ENCODE results near the gene CTH.
A peak's percentile ranks its signal among the peaks of the same experiment; 100 is the strongest.
"Not testable (repeated sequence)": the region's sequence is repeated elsewhere in the genome, so short reads cannot be mapped to it uniquely, and the experiment has no call there.

Gene CTH

DNA sequence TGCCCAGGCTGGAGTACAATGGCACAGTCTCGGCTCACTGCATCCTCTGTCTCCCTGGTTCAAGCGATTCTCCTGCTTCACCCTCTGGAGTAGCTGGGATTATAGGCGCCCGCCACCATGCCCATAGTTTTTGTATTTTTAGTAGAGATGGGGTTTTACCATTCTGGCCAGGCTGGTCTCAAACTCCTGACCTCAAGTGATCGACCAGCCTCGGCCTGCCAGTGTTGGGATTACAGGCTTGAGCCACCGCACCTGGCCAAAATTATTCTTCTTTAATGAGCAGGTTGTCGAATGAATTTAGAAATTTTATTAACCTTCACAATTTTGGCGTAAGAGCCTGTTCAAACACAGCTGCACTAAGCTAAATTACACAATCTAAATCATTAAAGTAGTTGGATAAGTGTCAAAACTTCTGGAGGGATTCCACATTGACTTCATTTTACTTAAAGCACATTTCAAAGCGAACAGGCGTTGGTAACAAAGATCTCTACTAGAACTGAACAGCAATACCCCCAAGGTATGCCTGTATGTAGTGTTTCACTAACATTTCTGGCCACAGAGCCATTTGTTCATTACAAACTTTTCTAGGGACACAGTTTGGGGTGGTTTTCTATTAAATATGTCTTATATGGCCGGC is 5.2 kb upstream of the CTH start:
- H3K27ac ChIP-seq (ENCODE audit: low read depth, low read length, severe bottlenecking): no peak overlapping the region
- H3K4me3 ChIP-seq (ENCODE audit: extremely low read depth, insufficient read depth, low read length, poor library complexity, severe bottlenecking): no peak overlapping the region
- WGBS, 2 experiments (ENCODE audit: insufficient coverage in 2 of 2): 83 to 90% methylated on average over 5 to 6 of the region's 12 CpGs
- H3K36me3 ChIP-seq (ENCODE audit: control insufficient read depth, insufficient read depth, low read length): no peaks in the 10 kb centered on the region
- H3K9me3 ChIP-seq (ENCODE audit: control insufficient read depth, low read length): no peaks in the 10 kb centered on the region
- peaks cover 4% of the 10 kb centered on the region for H3K4me1 ChIP-seq (ENCODE audit: control insufficient read depth, insufficient read depth, low read length, poor library complexity, severe bottlenecking)

- 83 to 100% methylated on average over 1 of the region's 2 CpGs for WGBS, 2 experiments (ENCODE audit: insufficient coverage in 2 of 2)
- no peaks in the 10 kb centered on the region for H3K9me3 ChIP-seq (ENCODE audit: control insufficient read depth, low read length)
- no peaks in the 10 kb centered on the region for H3K36me3 ChIP-seq (ENCODE audit: control insufficient read depth, insufficient read depth, low read length)
- peaks cover 4% of the 10 kb centered on the region for H3K4me1 ChIP-seq (ENCODE audit: control insufficient read depth, insufficient read depth, low read length, poor library complexity, severe bottlenecking)
- H3K27ac ChIP-seq (ENCODE audit: low read depth, low read length, severe bottlenecking): no peak overlapping the region
- H3K4me3 ChIP-seq (ENCODE audit: extremely low read depth, insufficient read depth, low read length, poor library complexity, severe bottlenecking): no peak overlapping the region
These were observed 1.9 kb upstream of the CTH start for GRCh38 chr1:70409136-70409535.

GRCh38 chr1:70411360-70411844 is 334 bp downstream of the CTH start:
- 0 to 4% methylated on average over 8 to 11 of the region's 17 CpGs for WGBS, 2 experiments (ENCODE audit: insufficient coverage in 2 of 2)
- H3K4me3 ChIP-seq (ENCODE audit: extremely low read depth, insufficient read depth, low read length, poor library complexity, severe bottlenecking): peak overlapping the region; percentile 77
- peak overlapping the region; percentile 98 for H3K27ac ChIP-seq (ENCODE audit: low read depth, low read length, severe bottlenecking)
- H3K9me3 ChIP-seq (ENCODE audit: control insufficient read depth, low read length): no peaks in the 10 kb centered on the region
- H3K36me3 ChIP-seq (ENCODE audit: control insufficient read depth, insufficient read depth, low read length): peaks cover 10% of the 10 kb centered on the region
- peaks cover 6% of the 10 kb centered on the region for H3K4me1 ChIP-seq (ENCODE audit: control insufficient read depth, insufficient read depth, low read length, poor library complexity, severe bottlenecking)

DNA sequence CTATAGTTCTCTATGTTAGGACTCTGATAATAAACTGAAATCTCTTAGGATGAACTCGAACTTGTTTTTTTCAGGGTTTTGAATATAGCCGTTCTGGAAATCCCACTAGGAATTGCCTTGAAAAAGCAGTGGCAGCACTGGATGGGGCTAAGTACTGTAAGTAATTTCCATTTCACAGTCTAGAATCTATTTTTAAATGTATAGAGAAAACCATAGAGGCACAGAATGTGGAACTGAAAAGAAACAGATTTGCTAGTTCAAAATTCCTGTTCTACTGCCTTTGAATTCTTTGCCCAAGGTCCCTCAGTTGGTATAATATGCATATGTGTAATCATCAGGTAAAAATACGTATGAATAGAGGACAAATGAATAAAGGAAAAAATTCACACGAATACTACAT is 4.8 kb downstream of the CTH start:
- Histone ChIP-seq H3K36me3 (ENCODE audit: control insufficient read depth, insufficient read depth, low read length) (peaks cover 35% of the 10 kb centered on the region), H3K9me3 (ENCODE audit: control insufficient read depth, low read length) (no peaks in the 10 kb centered on the region), H3K4me3 (ENCODE audit: extremely low read depth, insufficient read depth, low read length, poor library complexity, severe bottlenecking) (no peak overlapping the region), H3K27ac (ENCODE audit: low read depth, low read length, severe bottlenecking) (no peak overlapping the region), H3K4me1 (ENCODE audit: control insufficient read depth, insufficient read depth, low read length, poor library complexity, severe bottlenecking) (peaks cover 2% of the 10 kb centered on the region)
- WGBS, 2 experiments (ENCODE audit: insufficient coverage in 2 of 2): 100% methylated on average over 1 of the region's 4 CpGs

DNA sequence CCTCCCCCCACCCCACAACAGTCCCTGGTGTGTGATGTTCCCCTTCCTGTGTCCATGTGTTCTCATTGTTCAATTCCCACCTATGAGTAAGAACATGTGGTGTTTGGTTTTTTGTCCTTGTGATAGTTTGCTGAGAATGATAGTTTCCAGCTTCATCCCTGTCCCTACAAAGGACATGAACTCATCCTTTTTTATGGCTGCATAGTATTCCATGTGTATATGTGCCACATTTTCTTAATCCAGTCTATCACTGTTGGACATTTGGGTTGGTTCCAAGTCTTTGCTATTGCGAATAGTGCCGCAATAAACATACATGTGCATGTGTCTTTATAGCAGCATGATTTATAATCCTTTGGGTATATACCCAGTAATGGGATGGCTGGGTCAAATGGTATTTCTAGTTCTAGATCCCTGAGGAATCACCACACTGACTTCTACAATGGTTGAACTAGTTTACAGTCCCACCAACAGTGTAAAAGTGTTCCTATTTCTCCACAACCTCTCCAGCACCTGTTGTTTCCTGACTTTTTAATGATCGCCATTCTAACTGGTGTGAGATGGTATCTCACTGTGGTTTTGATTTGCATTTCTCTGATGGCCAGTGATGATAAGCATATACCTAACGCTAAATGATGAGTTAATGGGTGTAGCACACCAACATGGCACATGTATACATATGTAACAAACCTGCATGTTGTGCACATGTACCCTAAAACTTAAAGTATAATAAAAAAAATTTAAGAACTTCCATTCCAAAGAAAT is 8.1 kb downstream of the CTH start:
- H3K9me3 ChIP-seq (ENCODE audit: control insufficient read depth, low read length); H3K27ac ChIP-seq (ENCODE audit: low read depth, low read length, severe bottlenecking); H3K4me1 ChIP-seq (ENCODE audit: control insufficient read depth, insufficient read depth, low read length, poor library complexity, severe bottlenecking); H3K4me3 ChIP-seq (ENCODE audit: extremely low read depth, insufficient read depth, low read length, poor library complexity, severe bottlenecking): not testable (repeated sequence)
- no CpG with 5 or more reads among the region's 4 CpGs for WGBS, 2 experiments (ENCODE audit: insufficient coverage in 2 of 2)
- peaks cover 56% of the 10 kb centered on the region for H3K36me3 ChIP-seq (ENCODE audit: control insufficient read depth, insufficient read depth, low read length)

DNA sequence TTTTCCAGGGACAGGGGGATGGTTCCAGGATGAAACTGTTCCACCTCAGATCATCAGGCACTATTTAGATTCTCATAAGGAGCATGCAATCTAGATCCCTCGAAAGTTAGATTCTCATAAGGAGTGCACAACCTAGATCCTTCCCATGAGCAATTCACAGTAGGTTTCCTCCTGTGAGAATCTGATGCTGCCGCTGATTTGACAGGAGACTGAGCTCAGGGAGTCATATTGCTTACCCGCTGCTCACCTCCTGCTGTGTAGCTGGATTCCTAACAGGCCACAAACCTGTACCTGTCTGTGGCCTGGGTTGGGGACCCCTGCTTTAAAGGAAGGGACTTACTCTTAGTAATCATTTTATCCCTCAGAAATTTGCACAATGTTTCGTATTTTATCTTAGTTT is 9.3 kb downstream of the CTH start:
- H3K4me3 ChIP-seq (ENCODE audit: extremely low read depth, insufficient read depth, low read length, poor library complexity, severe bottlenecking): no peak overlapping the region
- WGBS, 2 experiments (ENCODE audit: insufficient coverage in 2 of 2): 84% methylated on average over 2 to 3 of the region's 4 CpGs
- no peak overlapping the region for H3K27ac ChIP-seq (ENCODE audit: low read depth, low read length, severe bottlenecking)
- H3K9me3 ChIP-seq (ENCODE audit: control insufficient read depth, low read length): no peaks in the 10 kb centered on the region
- H3K4me1 ChIP-seq (ENCODE audit: control insufficient read depth, insufficient read depth, low read length, poor library complexity, severe bottlenecking): no peaks in the 10 kb centered on the region
- peaks cover 58% of the 10 kb centered on the region for H3K36me3 ChIP-seq (ENCODE audit: control insufficient read depth, insufficient read depth, low read length)

DNA sequence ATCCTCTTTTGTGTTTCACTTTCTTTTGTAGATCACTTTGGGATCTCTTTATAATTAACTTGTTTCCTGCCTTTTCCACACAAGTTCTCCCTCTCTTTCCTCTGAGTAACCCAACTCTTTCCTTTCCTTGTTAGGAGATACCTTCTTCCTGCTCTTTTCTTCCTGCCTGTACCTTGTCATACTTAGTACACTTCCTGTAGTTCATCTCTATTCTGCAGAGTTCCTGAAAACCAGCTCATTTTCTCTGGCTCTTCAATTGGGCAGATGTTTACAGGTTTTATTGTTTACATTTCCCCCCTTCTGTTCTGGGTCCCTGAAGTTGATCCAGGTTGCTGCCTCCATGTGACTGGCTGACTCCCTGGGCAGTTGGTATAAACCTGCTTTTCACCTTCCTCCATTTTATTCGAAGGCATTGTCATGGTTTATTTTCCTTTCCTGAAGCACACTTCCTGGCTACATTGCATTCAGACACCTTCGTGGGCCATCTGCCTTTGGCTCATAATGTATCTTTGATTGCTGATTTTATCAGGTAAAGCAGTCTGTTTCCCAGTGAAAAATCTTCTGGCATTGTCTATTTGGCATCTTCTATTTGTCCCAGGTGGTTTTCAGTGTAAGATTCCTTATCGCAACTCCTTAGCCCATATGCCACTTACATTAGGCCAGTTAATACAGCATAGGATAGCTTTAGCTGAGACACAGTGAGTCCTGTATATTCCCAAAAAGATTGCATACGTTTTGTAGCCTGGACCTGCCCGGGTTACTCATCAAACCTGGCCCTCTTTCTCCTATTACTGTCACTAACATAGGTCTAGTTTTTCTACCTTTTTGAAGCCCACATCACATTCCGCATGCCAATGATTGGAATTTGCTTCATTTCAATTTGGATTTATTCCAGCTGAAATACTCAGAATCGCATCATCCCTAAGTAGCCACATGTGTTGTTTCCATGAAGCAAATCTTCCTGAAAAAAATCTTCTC is 15.4 kb downstream of the CTH start:
- Histone ChIP-seq H3K9me3 (ENCODE audit: control insufficient read depth, low read length) (no peaks in the 10 kb centered on the region), H3K4me3 (ENCODE audit: extremely low read depth, insufficient read depth, low read length, poor library complexity, severe bottlenecking) (no peak overlapping the region), H3K4me1 (ENCODE audit: control insufficient read depth, insufficient read depth, low read length, poor library complexity, severe bottlenecking) (peaks cover 4% of the 10 kb centered on the region), H3K27ac (ENCODE audit: low read depth, low read length, severe bottlenecking) (no peak overlapping the region), H3K36me3 (ENCODE audit: control insufficient read depth, insufficient read depth, low read length) (peaks cover 51% of the 10 kb centered on the region)
- WGBS, 2 experiments (ENCODE audit: insufficient coverage in 2 of 2): 79 to 83% methylated on average over 5 to 7 of the region's 7 CpGs

DNA sequence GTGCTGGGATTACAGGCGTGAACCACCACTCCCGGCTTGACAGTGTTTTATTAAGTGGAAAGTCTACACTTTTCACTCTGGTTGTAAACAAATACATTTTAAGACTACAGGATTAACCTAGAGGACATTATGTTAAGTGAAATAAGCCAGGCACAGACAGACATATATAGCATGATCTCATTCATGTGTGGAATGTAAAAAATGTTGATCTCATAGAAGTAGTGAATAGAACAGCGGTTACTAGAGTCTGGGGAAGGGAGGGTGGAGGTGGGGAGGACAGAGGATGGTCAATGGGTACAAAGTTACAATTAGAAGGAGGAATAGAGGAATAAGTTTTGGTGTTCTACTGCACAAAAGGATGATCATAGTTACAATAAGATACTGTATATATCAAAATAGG is 16.9 kb downstream of the CTH start:
- Histone ChIP-seq H3K27ac (ENCODE audit: low read depth, low read length, severe bottlenecking) (no peak overlapping the region), H3K4me3 (ENCODE audit: extremely low read depth, insufficient read depth, low read length, poor library complexity, severe bottlenecking) (no peak overlapping the region), H3K36me3 (ENCODE audit: control insufficient read depth, insufficient read depth, low read length) (peaks cover 49% of the 10 kb centered on the region), H3K4me1 (ENCODE audit: control insufficient read depth, insufficient read depth, low read length, poor library complexity, severe bottlenecking) (peaks cover 4% of the 10 kb centered on the region), H3K9me3 (ENCODE audit: control insufficient read depth, low read length) (no peaks in the 10 kb centered on the region)
- WGBS, 2 experiments (ENCODE audit: insufficient coverage in 2 of 2): 90 to 100% methylated on average over 1 of the region's 3 CpGs

GRCh38 chr1:70429219-70429618 is 18.2 kb downstream of the CTH start:
- no CpG with 5 or more reads among the region's 2 CpGs for WGBS, 2 experiments (ENCODE audit: insufficient coverage in 2 of 2)
- Histone ChIP-seq H3K36me3 (ENCODE audit: control insufficient read depth, insufficient read depth, low read length) (peaks cover 52% of the 10 kb centered on the region), H3K4me1 (ENCODE audit: control insufficient read depth, insufficient read depth, low read length, poor library complexity, severe bottlenecking) (peaks cover 4% of the 10 kb centered on the region), H3K9me3 (ENCODE audit: control insufficient read depth, low read length) (no peaks in the 10 kb centered on the region), H3K4me3 (ENCODE audit: extremely low read depth, insufficient read depth, low read length, poor library complexity, severe bottlenecking) (no peak overlapping the region), H3K27ac (ENCODE audit: low read depth, low read length, severe bottlenecking) (no peak overlapping the region)

- WGBS, 2 experiments (ENCODE audit: insufficient coverage in 2 of 2): no CpG with 5 or more reads among the region's 1 CpG
- Histone ChIP-seq H3K27ac (ENCODE audit: low read depth, low read length, severe bottlenecking) (no peak overlapping the region), H3K36me3 (ENCODE audit: control insufficient read depth, insufficient read depth, low read length) (peaks cover 52% of the 10 kb centered on the region), H3K9me3 (ENCODE audit: control insufficient read depth, low read length) (no peaks in the 10 kb centered on the region), H3K4me3 (ENCODE audit: extremely low read depth, insufficient read depth, low read length, poor library complexity, severe bottlenecking) (no peak overlapping the region), H3K4me1 (ENCODE audit: control insufficient read depth, insufficient read depth, low read length, poor library complexity, severe bottlenecking) (peaks cover 4% of the 10 kb centered on the region)
These were observed 18.7 kb downstream of the CTH start for GRCh38 chr1:70429757-70430156.

All from mesodermal cell (in vitro differentiated cells).